GM18517 (cell line): ENCODE data around the gene LDLRAP1.

Source experiments
- ATAC-seq: cut with Tn5 transposase; IDR thresholded peaks from one replicate; pipeline ENCODE4 v1.9.1; 2021; ENCODE audit warnings: mild to moderate bottlenecking, moderate library complexity; ENCODE audit not compliant: unreplicated experiment

The LDLRAP1 gene

GRCh38 chr1:25541889-25542658 lies 1.3 kb upstream of the LDLRAP1 start:
- ATAC-seq, result no peak

- no peak for ATAC-seq
Measured at GRCh38 chr1:25543005-25543424, 391 bp upstream of the LDLRAP1 start.

GRCh38 chr1:25544243-25544764 lies 898 bp downstream of the LDLRAP1 start:
- no peak for ATAC-seq

GRCh38 chr1:25544819-25545218 lies 1.4 kb downstream of the LDLRAP1 start:
- ATAC-seq, result no peak

- no peak for ATAC-seq
Measured at GRCh38 chr1:25545767-25546166, 2.4 kb downstream of the LDLRAP1 start.

GRCh38 chr1:25546193-25546592 lies 2.8 kb downstream of the LDLRAP1 start:
- ATAC-seq, result no peak

GRCh38 chr1:25548601-25549000 lies 5.2 kb downstream of the LDLRAP1 start:
- no peak for ATAC-seq

GRCh38 chr1:25549273-25550154 lies 6.1 kb downstream of the LDLRAP1 start:
- peak; percentile 89 for ATAC-seq

GRCh38 chr1:25550155-25550506 lies 6.7 kb downstream of the LDLRAP1 start:
- ATAC-seq, result no peak

GRCh38 chr1:25550683-25551310 lies 7.4 kb downstream of the LDLRAP1 start:
- no peak for ATAC-seq

- ATAC-seq, result no peak
Measured at GRCh38 chr1:25553749-25554429, 10.5 kb downstream of the LDLRAP1 start.

GRCh38 chr1:25554430-25554780 lies 11.0 kb downstream of the LDLRAP1 start:
- no peak for ATAC-seq

- ATAC-seq, result no peak
Measured at GRCh38 chr1:25554886-25555752, 11.7 kb downstream of the LDLRAP1 start.

GRCh38 chr1:25555753-25556092 lies 12.3 kb downstream of the LDLRAP1 start:
- ATAC-seq, result no peak

- ATAC-seq, result no peak
Measured at GRCh38 chr1:25556132-25556670, 12.8 kb downstream of the LDLRAP1 start.

GRCh38 chr1:25556791-25557476 lies 13.5 kb downstream of the LDLRAP1 start:
- no peak for ATAC-seq

GRCh38 chr1:25557543-25557942 lies 14.1 kb downstream of the LDLRAP1 start:
- no peak for ATAC-seq

GRCh38 chr1:25559031-25559430 lies 15.6 kb downstream of the LDLRAP1 start:
- no peak for ATAC-seq

- ATAC-seq, result no peak
Measured at GRCh38 chr1:25560001-25560400, 16.6 kb downstream of the LDLRAP1 start.
